Measurements from ENCODE around the gene CCNY. TPM values are rescaled to one million over a fixed set of nuclear protein-coding genes. Genes with fewer than 3 reads are reported as not detected.
"Not testable (repeated sequence)": the region's sequence is repeated elsewhere in the genome, so short reads cannot be mapped to it uniquely, and the experiment has no call there.

Gene CCNY
- total RNA-seq, 1 experiment from 2014 or later = 41.1 TPM

DNA sequence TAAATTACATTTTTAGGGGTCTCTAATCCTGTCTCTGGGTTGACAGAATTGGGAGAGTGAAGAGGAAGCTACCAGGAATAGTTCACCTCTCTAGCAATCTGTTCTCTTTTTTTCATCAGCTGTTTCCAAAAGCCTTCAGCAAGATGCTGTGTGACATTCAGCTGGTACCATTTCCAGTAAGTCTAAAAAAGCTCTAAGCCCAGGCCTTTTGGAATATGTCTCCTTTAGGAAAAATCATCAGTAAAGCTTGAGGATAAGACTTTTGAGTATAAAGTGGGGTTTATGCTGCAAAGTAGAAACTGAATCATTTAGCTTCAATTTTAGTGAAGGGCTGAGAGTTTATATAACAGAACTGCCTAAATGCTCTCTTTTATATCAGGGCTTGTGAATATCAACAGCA, 81.5 kb downstream of the CCNY start:
- Histone ChIP-seq H3K27ac (no peak overlapping the region), H3K9me3 (replicated peaks) (no peaks in the 10 kb centered on the region), H3K27me3 (replicated peaks) (no peaks in the 10 kb centered on the region), H3K36me3 (no peaks in the 10 kb centered on the region), H3K4me1 (replicated peaks) (peaks cover 47% of the 10 kb centered on the region), H3K4me3 (no peak overlapping the region)
- no peak for DNase-seq (ENCODE audit: low read depth in 1 of 2, low spot score in 2 of 2)

DNA sequence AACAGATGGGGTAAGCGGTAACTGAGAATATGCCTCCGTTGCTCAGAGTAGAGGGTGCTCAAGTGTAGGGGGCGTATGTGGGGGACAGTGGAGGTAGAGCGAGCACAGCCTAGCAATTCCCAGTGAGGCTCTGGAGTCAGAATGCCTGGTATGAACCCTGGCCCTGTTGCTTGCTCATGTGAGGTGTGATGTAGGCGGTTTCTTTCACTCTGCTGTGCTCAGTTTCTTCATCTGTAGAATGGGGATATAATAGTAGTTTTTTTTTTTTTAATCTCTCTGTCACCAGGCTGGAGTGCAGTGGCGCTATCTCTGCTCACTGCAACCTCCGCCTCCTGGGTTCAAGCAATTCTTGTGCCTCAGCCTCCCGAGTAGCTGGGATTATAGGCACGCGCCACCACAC, 82.3 kb downstream of the CCNY start:
- H3K9me3 ChIP-seq (replicated peaks); H3K36me3 ChIP-seq; H3K27me3 ChIP-seq (replicated peaks); H3K4me3 ChIP-seq; DNase-seq (ENCODE audit: low read depth in 1 of 2, low spot score in 2 of 2); H3K27ac ChIP-seq: not testable (repeated sequence)
- H3K4me1 ChIP-seq (replicated peaks) = peaks cover 45% of the 10 kb centered on the region

DNA sequence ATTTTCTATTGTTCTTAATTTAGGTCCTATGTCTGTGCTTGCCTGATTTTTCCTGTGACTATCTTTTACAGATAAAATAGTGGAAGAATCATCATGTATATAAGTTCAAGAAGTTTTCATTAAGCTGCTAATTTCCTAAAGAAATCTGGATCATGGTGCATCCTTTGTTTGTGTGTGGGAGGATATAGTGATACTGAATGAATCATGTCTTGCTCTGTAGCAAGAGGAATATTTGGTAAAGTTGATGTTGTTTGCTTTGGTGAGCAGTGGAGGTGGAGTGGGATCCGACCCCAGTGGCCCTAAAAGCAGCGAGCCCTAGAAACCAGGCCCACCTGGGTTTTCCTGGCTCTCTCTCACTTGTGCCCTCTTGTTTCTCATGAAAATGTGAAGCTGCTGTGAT, 83.7 kb downstream of the CCNY start:
- Histone ChIP-seq H3K4me3 (no peak overlapping the region), H3K9me3 (replicated peaks) (no peaks in the 10 kb centered on the region), H3K36me3 (no peaks in the 10 kb centered on the region), H3K4me1 (replicated peaks) (peaks cover 54% of the 10 kb centered on the region), H3K27ac (peak overlapping the region; percentile 84), H3K27me3 (replicated peaks) (no peaks in the 10 kb centered on the region)
- no peak for DNase-seq (ENCODE audit: low read depth in 1 of 2, low spot score in 2 of 2)

DNA sequence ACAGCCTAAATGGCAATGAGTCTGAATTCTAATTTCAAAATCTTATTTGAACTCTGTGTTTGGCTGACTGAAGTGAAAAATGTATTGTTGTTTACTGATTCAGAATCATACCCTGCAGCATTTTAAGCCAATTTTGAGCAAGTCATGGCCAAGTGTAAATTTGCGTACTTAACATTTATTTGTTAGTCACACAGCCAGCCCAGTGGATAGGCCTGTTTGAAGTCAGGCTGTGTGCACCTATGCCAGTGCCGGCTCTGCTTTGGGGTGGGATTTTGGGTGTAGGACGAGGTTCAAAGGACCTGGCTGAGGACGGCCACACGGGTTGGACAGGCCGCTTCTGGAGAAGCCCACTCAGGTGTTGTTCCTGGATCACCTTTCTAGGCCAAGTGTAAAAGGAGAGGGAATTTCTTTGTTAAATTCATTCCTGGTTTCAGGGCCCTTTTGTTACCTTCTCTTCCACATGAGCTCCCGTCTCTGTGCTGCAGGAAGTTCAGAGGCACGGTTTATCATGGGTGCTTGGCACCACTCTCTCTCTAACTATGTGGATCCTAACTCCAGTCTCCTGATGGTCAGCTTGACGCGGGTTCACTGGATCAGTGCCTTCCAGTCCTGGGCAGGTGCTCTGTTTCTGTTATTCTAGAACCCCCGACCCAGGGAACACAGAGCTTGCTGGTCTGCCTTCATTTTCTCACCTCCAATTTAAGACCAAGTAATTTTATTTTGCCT, 84.7 kb downstream of the CCNY start:
- Histone ChIP-seq H3K9me3 (replicated peaks) (no peaks in the 10 kb centered on the region), H3K4me3 (no peak overlapping the region), H3K36me3 (no peaks in the 10 kb centered on the region), H3K27ac (peak overlapping the region; percentile 84), H3K27me3 (replicated peaks) (no peaks in the 10 kb centered on the region), H3K4me1 (replicated peaks) (peaks cover 64% of the 10 kb centered on the region)
- no peak for DNase-seq (ENCODE audit: low read depth in 1 of 2, low spot score in 2 of 2)

DNA sequence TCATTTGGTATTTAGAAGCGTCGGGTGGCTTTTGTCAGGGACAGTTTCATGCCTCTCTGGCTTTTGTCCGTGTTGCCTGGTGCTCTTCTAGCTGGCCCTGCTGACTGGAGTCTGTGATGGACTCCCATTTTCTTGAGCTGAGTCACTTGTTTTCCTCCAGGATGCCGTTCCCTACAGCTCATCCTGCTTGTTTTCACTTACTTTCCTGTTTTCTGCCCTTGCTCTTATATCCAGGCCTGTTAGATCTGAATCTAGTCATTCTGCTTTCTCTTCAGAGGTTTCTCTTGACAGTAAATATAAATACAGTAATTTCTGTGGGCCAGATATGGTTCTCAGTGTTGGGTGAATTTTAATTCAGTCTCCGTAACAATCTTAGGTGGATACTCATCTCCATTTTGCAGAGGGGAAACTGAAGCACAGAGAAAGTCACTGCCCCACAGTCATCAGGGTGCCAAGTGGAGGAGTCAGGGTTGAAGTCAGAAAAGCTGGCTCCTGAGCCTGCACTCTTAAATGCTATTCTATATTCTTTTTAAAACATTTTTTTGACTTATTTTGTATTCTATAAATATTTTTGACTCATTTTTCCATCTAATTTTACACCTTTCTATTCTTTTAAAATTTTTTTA, 85.4 kb downstream of the CCNY start:
- H3K9me3 ChIP-seq (replicated peaks) = no peaks in the 10 kb centered on the region; the same call in 1 of the 2 replicates
- H3K27me3 ChIP-seq (replicated peaks) = no peaks in the 10 kb centered on the region
- 0 out of 2 replicates have a peak, but pooled peaks cover 3% of the 10 kb centered on the region for H3K36me3 ChIP-seq
- peaks cover 70% of the 10 kb centered on the region for H3K4me1 ChIP-seq (replicated peaks)
- H3K4me3 ChIP-seq = no peak overlapping the region
- DNase-seq (ENCODE audit: low read depth in 1 of 2, low spot score in 2 of 2) = peak; percentile 81 to 86
- peak overlapping the region; percentile 84 for H3K27ac ChIP-seq

DNA sequence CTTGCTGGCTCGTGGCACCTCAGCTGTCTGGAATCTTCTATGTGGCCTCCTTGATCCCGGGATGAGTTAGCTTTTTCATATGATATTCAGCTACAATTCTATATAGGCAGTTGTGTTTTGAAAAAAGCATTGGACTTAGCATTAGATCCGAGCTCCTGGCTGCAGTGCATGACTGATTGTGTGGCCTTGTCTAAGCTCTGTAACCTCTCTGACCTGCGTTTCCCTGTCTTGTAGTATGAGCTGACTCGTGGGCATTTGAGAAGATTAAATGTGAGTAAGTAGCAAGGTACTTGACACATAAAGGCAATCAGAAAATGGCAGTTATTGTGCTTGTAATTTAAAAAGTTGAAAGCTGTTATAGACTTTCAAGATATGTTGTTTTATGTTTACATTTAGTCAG, 85.9 kb downstream of the CCNY start:
- H3K27me3 ChIP-seq (replicated peaks) = no peaks in the 10 kb centered on the region
- no peak overlapping the region for H3K4me3 ChIP-seq
- H3K27ac ChIP-seq = peak overlapping the region; percentile 84
- DNase-seq (ENCODE audit: low read depth in 1 of 2, low spot score in 2 of 2) = peak in 1 of 2 experiments; percentile 26
- 0 out of 2 replicates have a peak, but pooled peaks cover 3% of the 10 kb centered on the region for H3K36me3 ChIP-seq
- H3K4me1 ChIP-seq (replicated peaks) = peaks cover 73% of the 10 kb centered on the region
- no peaks in the 10 kb centered on the region; the same call in 1 of the 2 replicates for H3K9me3 ChIP-seq (replicated peaks)

DNA sequence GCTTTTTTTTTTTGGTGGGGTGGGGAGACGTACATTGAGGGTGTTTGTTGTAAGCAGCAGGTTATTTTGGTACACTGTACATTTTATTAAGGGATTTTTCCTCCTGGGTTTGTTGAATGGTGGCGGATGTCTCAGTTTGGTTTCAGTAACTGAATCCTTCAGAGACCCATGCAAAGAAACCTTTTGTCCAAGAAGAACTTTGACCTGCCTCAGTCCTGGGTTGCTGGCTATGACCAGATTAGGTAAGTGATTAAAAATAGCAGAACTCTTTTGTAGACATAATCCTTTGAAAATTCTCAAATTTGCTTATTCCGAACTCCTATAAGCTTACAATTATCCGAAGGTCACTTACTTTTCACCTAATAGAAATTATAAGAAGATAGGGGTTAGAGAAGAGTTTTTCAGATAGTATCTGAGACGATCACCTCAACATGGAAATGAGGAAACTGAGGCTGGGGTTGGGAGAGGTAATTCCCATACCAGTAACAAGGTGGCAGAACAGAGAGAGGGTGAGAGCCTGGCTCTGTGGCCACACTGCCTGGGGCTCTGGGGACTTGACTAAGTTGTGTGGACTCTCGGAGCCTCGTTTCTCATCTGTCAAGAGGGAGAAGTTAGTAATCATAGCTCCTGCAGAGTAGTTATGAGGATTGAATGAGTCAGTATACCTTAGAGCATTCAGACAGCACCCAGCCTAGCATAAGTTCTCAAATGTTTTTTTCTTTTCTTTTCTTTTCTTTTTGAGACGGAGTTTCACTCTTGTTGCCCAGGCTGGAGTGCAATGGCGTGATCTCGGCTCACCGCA, 87.4 kb downstream of the CCNY start:
- Histone ChIP-seq H3K36me3 (0 out of 2 replicates have a peak, but pooled peaks cover 3% of the 10 kb centered on the region), H3K9me3 (replicated peaks) (no peaks in the 10 kb centered on the region; the same call in 1 of the 2 replicates), H3K27ac (no peak overlapping the region), H3K4me3 (no peak overlapping the region), H3K27me3 (replicated peaks) (no peaks in the 10 kb centered on the region), H3K4me1 (replicated peaks) (peaks cover 73% of the 10 kb centered on the region)
- DNase-seq (ENCODE audit: low read depth in 1 of 2, low spot score in 2 of 2) = peak in 1 of 2 experiments; percentile 31

DNA sequence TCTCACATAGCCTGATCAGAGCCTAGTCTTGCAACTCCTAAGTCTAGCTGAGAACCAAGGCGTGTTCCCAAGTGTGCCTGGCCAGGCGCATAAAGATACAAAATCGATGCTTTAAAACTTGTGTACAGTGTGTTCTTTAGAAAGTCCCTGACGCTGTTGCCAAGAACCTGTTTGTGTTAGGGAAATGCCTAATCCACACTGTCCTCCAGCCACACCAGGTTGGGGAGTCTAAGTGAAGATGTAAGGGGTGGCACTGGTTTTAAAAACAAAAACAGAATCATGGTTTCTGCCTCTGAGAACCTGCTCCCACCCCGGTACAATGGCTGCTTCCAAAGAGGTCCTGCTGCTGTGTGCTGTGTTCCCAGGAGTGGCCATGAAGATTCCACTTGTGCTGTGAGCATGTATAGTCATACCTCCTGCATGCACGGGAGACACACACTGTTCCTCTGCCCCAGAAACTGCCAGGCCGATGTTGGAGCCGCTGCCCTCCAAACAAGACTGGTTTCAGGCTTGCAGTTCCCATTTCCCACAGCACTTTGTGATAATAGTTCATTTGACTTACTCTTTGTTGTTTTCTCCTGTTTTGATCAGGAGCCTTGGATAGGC, 88.5 kb downstream of the CCNY start:
- H3K4me3 ChIP-seq = no peak overlapping the region
- H3K4me1 ChIP-seq (replicated peaks) = peaks cover 69% of the 10 kb centered on the region
- no peaks in the 10 kb centered on the region for H3K27me3 ChIP-seq (replicated peaks)
- peak overlapping the region; percentile 6; the same call in 1 of the 2 replicates for H3K27ac ChIP-seq
- 0 out of 2 replicates have a peak, but pooled peaks cover 3% of the 10 kb centered on the region for H3K36me3 ChIP-seq
- DNase-seq (ENCODE audit: low read depth in 1 of 2, low spot score in 2 of 2) = no peak
- H3K9me3 ChIP-seq (replicated peaks) = no peaks in the 10 kb centered on the region; the same call in 1 of the 2 replicates

DNA sequence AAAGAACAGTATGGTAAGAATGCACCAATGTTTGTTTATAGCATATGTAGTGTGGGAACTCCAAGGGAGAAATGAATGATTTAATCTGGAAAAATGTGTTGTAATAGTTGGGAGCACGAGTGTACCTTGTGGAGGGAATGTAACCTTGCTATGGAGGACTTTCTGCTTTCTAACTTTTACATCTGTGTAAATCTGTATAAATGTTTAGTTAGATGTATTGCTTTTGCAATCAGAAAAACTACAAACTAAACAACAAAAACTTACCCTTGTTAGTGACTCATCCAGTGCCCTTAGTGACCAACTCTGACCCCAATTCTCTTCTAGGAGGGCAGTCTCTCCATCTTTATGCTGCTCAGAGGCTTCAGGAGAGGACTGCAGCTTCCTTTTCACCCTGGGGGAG, 89.3 kb downstream of the CCNY start:
- Histone ChIP-seq H3K4me1 (replicated peaks) (peaks cover 61% of the 10 kb centered on the region), H3K4me3 (no peak overlapping the region), H3K9me3 (replicated peaks) (no peaks in the 10 kb centered on the region; the same call in 1 of the 2 replicates), H3K36me3 (0 out of 2 replicates have a peak, but pooled peaks cover 3% of the 10 kb centered on the region), H3K27ac (0 out of 2 replicates have a peak overlapping the region, but pooled peaks have one; percentile 6), H3K27me3 (replicated peaks) (no peaks in the 10 kb centered on the region)
- no peak for DNase-seq (ENCODE audit: low read depth in 1 of 2, low spot score in 2 of 2)

DNA sequence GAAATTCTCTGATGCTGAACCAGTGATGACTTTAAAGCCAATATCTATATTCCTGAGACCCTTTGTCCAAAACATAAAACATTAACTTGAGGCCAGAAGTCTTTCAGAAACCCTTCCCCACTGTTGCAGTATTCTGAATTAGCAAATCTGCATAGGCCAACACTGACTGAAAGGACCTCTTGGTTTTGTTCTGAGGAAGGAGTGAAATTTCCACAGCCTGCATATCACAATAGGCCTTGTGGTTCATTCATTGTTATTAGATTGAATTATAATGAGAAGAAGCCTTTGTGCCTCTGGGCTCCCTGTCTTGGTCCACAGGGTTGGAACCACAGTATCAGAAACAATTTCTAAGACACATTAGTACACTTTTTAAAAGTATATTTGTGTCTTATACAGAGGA, 90.3 kb downstream of the CCNY start:
- Histone ChIP-seq H3K4me1 (replicated peaks) (peaks cover 50% of the 10 kb centered on the region), H3K27me3 (replicated peaks) (no peaks in the 10 kb centered on the region), H3K27ac (no peak overlapping the region), H3K9me3 (replicated peaks) (no peaks in the 10 kb centered on the region; the same call in 1 of the 2 replicates), H3K36me3 (0 out of 2 replicates have a peak, but pooled peaks cover 3% of the 10 kb centered on the region), H3K4me3 (no peak overlapping the region)
- DNase-seq (ENCODE audit: low read depth in 1 of 2, low spot score in 2 of 2) = no peak

DNA sequence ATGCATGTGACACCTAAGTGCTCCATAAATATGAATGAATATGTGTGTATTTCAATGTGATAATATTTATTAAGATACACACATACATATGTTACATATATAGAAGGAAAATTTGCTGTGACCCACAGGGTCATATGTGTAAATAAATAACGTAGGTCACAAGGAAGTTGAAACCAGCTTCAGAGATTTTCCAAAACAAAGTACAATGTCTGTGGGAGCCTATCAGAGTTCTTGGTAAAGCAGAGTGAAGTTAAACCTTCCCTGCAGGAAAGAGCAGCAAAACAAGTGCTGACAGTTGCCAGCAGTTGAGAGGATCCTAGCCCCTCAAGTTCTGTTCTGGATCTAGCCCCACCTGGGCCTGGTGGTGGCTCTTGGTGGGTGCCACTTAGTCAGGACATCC, 91.2 kb downstream of the CCNY start:
- no peak for DNase-seq (ENCODE audit: low read depth in 1 of 2, low spot score in 2 of 2)
- Histone ChIP-seq H3K27ac (no peak overlapping the region), H3K9me3 (replicated peaks) (no peaks in the 10 kb centered on the region; the same call in 1 of the 2 replicates), H3K36me3 (0 out of 2 replicates have a peak, but pooled peaks cover 3% of the 10 kb centered on the region), H3K27me3 (replicated peaks) (no peaks in the 10 kb centered on the region), H3K4me3 (no peak overlapping the region), H3K4me1 (replicated peaks) (peaks cover 41% of the 10 kb centered on the region)

DNA sequence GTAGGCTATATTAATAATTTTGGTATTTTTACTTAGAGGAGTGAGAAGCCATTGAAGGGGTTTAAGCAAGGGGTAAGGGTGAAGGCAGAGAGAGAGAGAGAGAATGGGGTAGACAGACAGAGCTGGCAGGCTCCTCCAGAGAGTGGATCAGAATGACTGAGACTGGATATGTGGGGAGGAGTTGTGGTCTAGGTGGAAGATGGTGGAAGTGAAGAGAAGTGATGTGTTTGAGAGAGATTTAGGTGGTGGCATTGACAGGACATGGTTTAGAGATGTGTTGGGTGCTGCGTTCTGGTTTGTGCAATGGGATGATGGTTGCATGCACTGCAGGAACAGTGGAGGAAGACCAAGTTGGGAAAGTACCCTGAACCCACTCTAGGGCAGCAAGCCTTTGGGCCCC, 92.2 kb downstream of the CCNY start:
- H3K27ac ChIP-seq = no peak overlapping the region
- no peaks in the 10 kb centered on the region for H3K27me3 ChIP-seq (replicated peaks)
- no peak overlapping the region for H3K4me3 ChIP-seq
- DNase-seq (ENCODE audit: low read depth in 1 of 2, low spot score in 2 of 2) = no peak
- peaks cover 35% of the 10 kb centered on the region for H3K4me1 ChIP-seq (replicated peaks)
- 0 out of 2 replicates have a peak, but pooled peaks cover 3% of the 10 kb centered on the region for H3K36me3 ChIP-seq
- H3K9me3 ChIP-seq (replicated peaks) = no peaks in the 10 kb centered on the region; the same call in 1 of the 2 replicates

DNA sequence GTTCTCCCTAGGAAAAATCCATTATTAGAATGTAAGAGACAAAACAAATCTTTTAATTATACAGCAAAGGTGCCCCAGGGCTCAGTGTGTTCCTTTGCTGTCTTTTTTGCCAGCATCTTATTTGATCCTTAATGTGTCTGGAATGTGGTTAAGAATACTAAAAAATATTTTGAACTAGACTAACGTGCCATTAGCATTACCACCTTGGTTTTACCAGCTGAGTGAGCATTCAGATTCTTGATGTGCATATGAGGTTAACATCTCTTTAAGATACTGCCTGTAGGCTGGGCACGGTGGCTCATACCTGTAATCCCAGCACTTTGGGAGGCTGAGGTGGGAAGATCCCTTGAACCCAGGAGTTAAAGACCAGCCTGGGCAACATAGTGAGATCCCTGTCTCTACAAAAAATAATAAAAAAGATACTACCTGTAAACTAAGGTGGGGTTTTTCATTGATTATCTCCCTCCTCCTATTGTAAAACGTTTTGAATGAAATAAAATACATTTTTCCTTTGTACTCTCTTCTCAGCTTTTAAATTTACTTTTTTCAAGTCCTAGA, 96.6 kb downstream of the CCNY start:
- Histone ChIP-seq H3K27me3 (replicated peaks) (no peaks in the 10 kb centered on the region), H3K4me1 (replicated peaks) (peaks cover 9% of the 10 kb centered on the region), H3K27ac (no peak overlapping the region), H3K36me3 (no peaks in the 10 kb centered on the region), H3K4me3 (no peak overlapping the region), H3K9me3 (replicated peaks) (no peaks in the 10 kb centered on the region)
- no peak for DNase-seq (ENCODE audit: low read depth in 1 of 2, low spot score in 2 of 2)

Measured in SJSA1 (cell line).